Measurements from ENCODE around the gene MRPL11.

MRPL11 gene

DNA sequence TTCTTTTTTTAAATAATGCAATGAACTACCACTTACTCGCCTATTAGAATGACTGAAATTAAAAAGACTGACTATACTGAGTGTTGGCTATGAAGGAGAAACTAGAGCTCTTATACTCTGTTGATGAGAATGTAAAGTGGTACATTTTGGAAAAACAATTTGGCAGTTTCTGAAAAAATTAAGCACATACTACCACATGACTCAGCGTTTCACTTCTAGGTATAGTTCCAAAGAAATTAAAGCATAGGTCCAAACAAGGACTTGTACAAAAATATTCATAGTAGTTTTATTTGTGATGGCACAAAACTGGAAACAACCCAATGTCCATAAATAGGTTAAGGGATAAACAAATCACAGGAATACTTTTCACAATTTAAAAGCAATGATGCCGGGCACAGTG, 44.7 kb downstream of the MRPL11 start:
- no peak for DNase-seq (ENCODE audit: low read depth in 4 of 4, low spot score in 1 of 4)

DNA sequence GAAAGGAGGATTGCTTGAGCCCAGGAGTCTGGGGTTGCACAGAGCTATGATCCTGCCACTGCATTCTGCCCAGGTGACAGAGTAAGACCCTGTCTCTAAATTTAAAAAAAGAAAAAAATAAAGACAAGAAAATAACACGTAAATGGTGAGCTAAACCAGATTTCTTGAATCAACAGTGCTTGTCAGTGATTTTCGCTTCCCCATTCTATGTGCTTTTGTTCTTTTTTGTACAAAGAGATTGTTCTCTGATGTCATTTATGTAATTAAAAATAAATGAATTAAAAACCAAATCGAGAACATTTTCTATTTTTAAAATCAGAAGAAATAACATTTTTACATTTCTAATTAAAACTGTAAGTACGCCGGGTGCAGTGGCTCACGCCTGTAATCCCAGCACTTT, 47.3 kb downstream of the MRPL11 start:
- DNase-seq (ENCODE audit: low read depth in 4 of 4, low spot score in 1 of 4): no peak

DNA sequence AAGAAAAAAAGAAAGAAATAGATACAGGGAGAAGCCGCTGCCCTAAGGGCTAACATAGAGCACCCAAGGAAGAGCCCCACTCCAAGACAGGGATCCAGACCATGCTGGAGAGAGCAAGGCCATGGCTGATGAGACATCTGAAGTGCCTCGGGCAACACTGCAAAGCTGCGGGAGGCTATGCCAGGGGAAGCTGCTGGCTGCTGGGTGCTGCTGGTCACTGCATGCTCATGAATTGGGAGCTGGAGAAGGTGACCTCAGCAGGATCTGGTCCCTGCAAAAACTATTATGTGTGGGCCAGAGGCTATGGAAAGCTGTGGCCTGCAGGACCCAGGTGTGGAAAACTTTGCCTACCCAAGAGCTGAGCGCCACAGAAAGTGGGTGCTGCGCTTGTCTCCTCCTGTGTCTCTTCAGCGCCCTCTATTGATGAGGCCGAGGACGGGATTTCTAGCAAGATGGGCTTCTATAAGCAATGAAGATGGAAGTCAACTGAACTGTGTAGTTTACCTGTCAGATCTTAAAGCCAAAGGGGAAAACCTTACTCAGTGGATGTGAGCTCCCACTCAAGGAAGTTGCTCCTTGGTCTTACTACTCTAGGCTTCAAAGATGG, 49.8 kb downstream of the MRPL11 start:
- peak in 2 of 4 experiments; percentile 51 to 59 for DNase-seq (ENCODE audit: low read depth in 4 of 4, low spot score in 1 of 4)

DNA sequence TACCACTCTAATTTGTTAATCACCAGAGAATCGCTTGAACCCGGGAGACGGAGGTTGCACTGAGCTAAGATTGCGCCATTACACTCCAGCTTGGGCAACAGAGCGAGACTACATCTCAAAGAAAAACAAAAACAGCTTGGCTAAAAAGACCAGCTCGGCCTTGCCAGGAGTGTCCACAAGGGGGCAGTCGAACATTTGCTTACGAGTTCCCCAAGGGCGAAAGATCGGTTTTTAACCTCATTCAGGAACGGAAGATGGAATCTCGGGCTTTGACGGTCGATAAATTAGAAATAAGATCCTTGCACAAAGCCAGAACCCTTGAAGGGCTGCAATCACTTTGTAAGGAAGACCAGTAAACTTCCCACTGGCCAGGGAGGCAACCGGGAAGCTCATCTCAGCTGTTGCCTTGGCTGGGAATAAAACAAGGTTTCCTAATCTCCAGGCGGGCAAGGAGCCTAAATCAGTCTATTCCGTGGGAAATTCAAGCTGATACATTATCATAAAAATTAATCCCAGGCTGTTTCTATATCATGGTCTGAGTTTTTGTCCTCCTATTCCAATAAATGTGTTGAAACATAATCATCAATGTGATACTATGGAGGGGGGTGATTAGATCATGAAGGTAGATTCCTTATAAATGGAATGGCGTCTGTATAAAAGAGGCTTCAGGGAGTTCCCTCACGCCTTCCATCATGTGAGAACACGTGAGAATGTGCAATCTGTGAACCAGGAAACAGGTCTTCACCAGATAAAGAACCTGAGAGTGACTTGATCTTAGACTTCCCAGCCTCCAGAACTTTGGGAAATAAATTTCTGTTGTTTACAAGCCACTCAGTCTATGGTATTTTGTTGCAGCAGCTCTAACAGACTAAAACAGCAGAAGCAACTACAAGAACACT, 52.2 kb downstream of the MRPL11 start:
- peak; percentile 72 to 81 (median 78) for DNase-seq (ENCODE audit: low read depth in 4 of 4, low spot score in 1 of 4)

Measured in stimulated activated CD4-positive, alpha-beta T cell treated with anti-CD3 and anti-CD28 coated beads, Interleukin-1b, Interleukin-23, amount 100 ng/mL, for 24 hours (primary cell).